Breast epithelium (tissue), 4 donors: ENCODE measurements around the gene RETREG1. TPM values are rescaled to one million over a fixed set of nuclear protein-coding genes. Genes with fewer than 3 reads are reported as not detected.

Experiments used
- DNase-seq, 2 donors: peaks; one replicate each; pipeline ENCODE4 v3.0.0-alpha.2; 2019; ENCODE audit warnings: low spot score in 2 of 2
- H3K27ac ChIP-seq, 2 donors: fragments of 200-600 bp; sonication (generic) in 1 of 2; one replicate each; pipeline ENCODE4 v1.5.1; 2016 to 2019; ENCODE audit warnings: mild to moderate bottlenecking in 1 of 2
- H3K27me3 ChIP-seq, 2 donors: fragments of 200-600 bp; sonication (generic) in 1 of 2; one replicate each; pipeline versions ENCODE4 v1.5.1 to v1.6.0; 2017 to 2019; ENCODE audit warnings: control low read depth in 1 of 2, mild to moderate bottlenecking in 1 of 2
- H3K36me3 ChIP-seq: fragments of 200-600 bp; one replicate; pipeline ENCODE4 v1.5.1; 2019
- H3K4me1 ChIP-seq, 2 donors: fragments of 200-600 bp; sonication (generic); one replicate each; pipeline ENCODE4 v1.5.1; 2016 to 2019; ENCODE audit warnings: control low read depth in 1 of 2
- H3K4me3 ChIP-seq, 3 donors: fragments of 200-600 bp; sonication (generic); 1 replicate in 2 of 3; 2 replicates in 1 of 3; pipeline ENCODE4 v1.5.1; 2016 to 2019; ENCODE audit warnings: mild to moderate bottlenecking in 3 of 3, moderate library complexity in 2 of 3
- H3K9me3 ChIP-seq, 2 donors: fragments of 200-600 bp; sonication (generic) in 1 of 2; one replicate each; pipeline ENCODE4 v1.5.1; 2016 to 2019; ENCODE audit warnings: control low read depth in 1 of 2
- CTCF ChIP-seq, 3 donors: fragments of 450-650 bp; IDR thresholded peaks; one replicate each; pipeline ENCODE4 v1.5.1; 2016 to 2017; ENCODE audit warnings: antibody characterized with exemption in 3 of 3, mild to moderate bottlenecking in 3 of 3, moderate library complexity in 3 of 3
- POLR2A ChIP-seq: fragments of 450-650 bp; IDR thresholded peaks from one replicate; pipeline ENCODE4 v1.6.1; 2016; ENCODE audit warnings: antibody characterized with exemption, mild to moderate bottlenecking, moderate library complexity
- POLR2AphosphoS5 ChIP-seq, 3 donors: sonication (generic); formaldehyde crosslinking; IDR thresholded peaks; one replicate each; pipeline ENCODE4 v1.6.1; 2017; ENCODE audit warnings: antibody characterized with exemption in 3 of 3
- intact Hi-C: fragments of 100-400 bp; cut with DNase I; formaldehyde crosslinking; loops from one replicate; pipeline ENCODE4 v1.15.1; 2023; ENCODE audit warnings: low total_unique reads
- total RNA-seq, 3 donors: library from RNA; depleted of rRNA; stranded (reverse); fragments of >200 nt; gene quantifications; one replicate each; pipeline ENCODE4 v1.1.0, GENCODE V29; 2016

RETREG1 gene
- total RNA-seq, 3 donors from 2014 or later, result 27.1 to 51.5 (median 37.7) TPM

GRCh38 chr5:16597946-16598694 is 18.7 kb downstream of the RETREG1 start:
- Histone ChIP-seq H3K36me3 (no peaks in the 10 kb centered on the region), H3K4me3 (no peak overlapping the region), H3K9me3 (no peaks in the 10 kb centered on the region), H3K4me1 (no peaks in the 10 kb centered on the region), H3K27me3 (no peaks in the 10 kb centered on the region), H3K27ac (peak overlapping the region in 1 of 2 donors; percentile 76)
- intact Hi-C loops, result no loop called here
- TF ChIP-seq CTCF (IDR thresholded peaks at IDR 0.05) (no peak), POLR2A (no peak), POLR2AphosphoS5 (IDR thresholded peaks at IDR 0.05) (no peak)
- DNase-seq, result no peak

GRCh38 chr5:16596581-16596940 is 20.2 kb downstream of the RETREG1 start:
- H3K9me3 ChIP-seq, result no peaks in the 10 kb centered on the region
- intact Hi-C loops, result no loop called here
- no peaks in the 10 kb centered on the region for H3K36me3 ChIP-seq
- peak in 1 of 2 donors; percentile 83 for DNase-seq
- TF ChIP-seq POLR2A (no peak), POLR2AphosphoS5 (IDR thresholded peaks at IDR 0.05) (peak in 1 of 3 donors; percentile 10)
- H3K27ac ChIP-seq, result peak overlapping the region; percentile 56 to 76
- H3K4me3 ChIP-seq, result no peak overlapping the region
- no peaks in the 10 kb centered on the region for H3K27me3 ChIP-seq
- H3K4me1 ChIP-seq, result no peaks in the 10 kb centered on the region

- intact Hi-C loops, result no loop called here
- Histone ChIP-seq H3K4me1 (no peaks in the 10 kb centered on the region), H3K4me3 (no peak overlapping the region), H3K27ac (peak overlapping the region; percentile 56 to 76), H3K36me3 (no peaks in the 10 kb centered on the region), H3K27me3 (no peaks in the 10 kb centered on the region), H3K9me3 (no peaks in the 10 kb centered on the region)
- TF ChIP-seq POLR2A (no peak), CTCF (IDR thresholded peaks at IDR 0.05) (no peak), POLR2AphosphoS5 (IDR thresholded peaks at IDR 0.05) (no peak)
- DNase-seq, result no peak
These were observed 20.8 kb downstream of the RETREG1 start for GRCh38 chr5:16595881-16596580.

GRCh38 chr5:16593628-16594027 is 23.2 kb downstream of the RETREG1 start:
- intact Hi-C loops, result no loop called here
- H3K36me3 ChIP-seq, result no peaks in the 10 kb centered on the region
- TF ChIP-seq CTCF (IDR thresholded peaks at IDR 0.05) (no peak), POLR2A (no peak), POLR2AphosphoS5 (IDR thresholded peaks at IDR 0.05) (no peak)
- no peaks in the 10 kb centered on the region for H3K9me3 ChIP-seq
- no peak for DNase-seq
- no peaks in the 10 kb centered on the region for H3K27me3 ChIP-seq
- H3K4me3 ChIP-seq, result no peak overlapping the region
- no peaks in the 10 kb centered on the region for H3K4me1 ChIP-seq
- H3K27ac ChIP-seq, result no peak overlapping the region

- Histone ChIP-seq H3K27ac (no peak overlapping the region), H3K4me3 (no peak overlapping the region), H3K9me3 (no peaks in the 10 kb centered on the region), H3K4me1 (no peaks in the 10 kb centered on the region), H3K36me3 (no peaks in the 10 kb centered on the region), H3K27me3 (no peaks in the 10 kb centered on the region)
- intact Hi-C loops, result no loop called here
- no peak for TF ChIP-seq POLR2A
- no peak for TF ChIP-seq CTCF (IDR thresholded peaks at IDR 0.05)
- TF ChIP-seq POLR2AphosphoS5 (IDR thresholded peaks at IDR 0.05), result no peak
- DNase-seq, result no peak
These were observed 23.8 kb downstream of the RETREG1 start for GRCh38 chr5:16593013-16593412.
